Hepatocyte (in vitro differentiated cells): ENCODE data around the gene HTD2.

Source experiments
- CTCF ChIP-seq: fragments of 200-600 bp; sonication (generic); IDR thresholded peaks from 2 replicates; pipeline ENCODE4 v1.5.1; 2016; ENCODE audit warnings: antibody characterized with exemption, mild to moderate bottlenecking; ENCODE audit not compliant: poor library complexity
- EZH2 ChIP-seq: fragments of 200-600 bp; sonication (generic); IDR thresholded peaks from 2 replicates; pipeline ENCODE4 v1.6.1; 2016; ENCODE audit warnings: antibody characterized with exemption, mild to moderate bottlenecking, borderline replicate concordance
- EZH2phosphoT487 ChIP-seq: fragments of 200-600 bp; sonication (generic); IDR thresholded peaks from one replicate; pipeline ENCODE4 v1.6.1; 2018; ENCODE audit warnings: antibody characterized with exemption, mild to moderate bottlenecking, low read depth, moderate library complexity; ENCODE audit not compliant: unreplicated experiment, severe bottlenecking

GRCh38 chr3:58258392-58259055 lies 47.8 kb upstream of the HTD2 start:
- no peak for TF ChIP-seq EZH2
- TF ChIP-seq CTCF = no peak
- no peak for TF ChIP-seq EZH2phosphoT487
